Measurements from ENCODE around the gene HNF1B. TPM values are rescaled to one million over a fixed set of nuclear protein-coding genes. Genes with fewer than 3 reads are reported as not detected.

Gene HNF1B
- total RNA-seq, 2 donors from 2014 or later = 22.3 to 37.6 TPM

GRCh38 chr17:37643118-37643766 is 101.6 kb downstream of the HNF1B start, which contains the start of gene DDX52:
Gene DDX52 (minus strand): TSS chr17:37643446. CDS start chr17:37643420, 26 bp downstream.
- ATAC-seq (peak; percentile 97), DNase-seq (peak; percentile 95 to 98 (median 98))
- intact Hi-C loops (cut with DNase I) = no loop called here
- Histone ChIP-seq H3K27ac (peak within 1 kb of the TSS; percentile 63 to 90 (median 77)), H3K9me3 (no peaks in the 10 kb centered on the region), H3K4me1 (peaks cover 27% of the 10 kb centered on the region), H3K36me3 (replicated peaks in 1 of 2; ENCODE audit: insufficient read depth in 1 of 2, low read depth in 2 of 2) (peaks cover 0 to 1% of the 10 kb centered on the region in 2 donors), H3K27me3 (no peaks in the 10 kb centered on the region), H3K4me3 (peak within 1 kb of the TSS; percentile 40 to 60)
- WGBS, 2 donors = 0 to 1% methylated on average over 43 of the region's 43 CpGs
- TF ChIP-seq POLR2A (IDR thresholded peaks at IDR 0.05) (peak; percentile 23 to 78 (median 75)), CTCF (IDR thresholded peaks at IDR 0.05) (peak in 3 of 7 experiments; percentile 18 to 29 (median 28))

- TF ChIP-seq POLR2A (IDR thresholded peaks at IDR 0.05) = no peak
- no peak for TF ChIP-seq CTCF (IDR thresholded peaks at IDR 0.05)
- Histone ChIP-seq H3K4me3 (peak overlapping the region; percentile 40 to 60), H3K4me1 (peaks cover 27% of the 10 kb centered on the region), H3K27ac (peak overlapping the region; percentile 63 to 90 (median 77)), H3K27me3 (no peaks in the 10 kb centered on the region), H3K9me3 (no peaks in the 10 kb centered on the region), H3K36me3 (replicated peaks in 1 of 2; ENCODE audit: insufficient read depth in 1 of 2, low read depth in 2 of 2) (peaks cover 0 to 1% of the 10 kb centered on the region in 2 donors)
- ATAC-seq (no peak), DNase-seq (no peak)
- 0 to 1% methylated on average over 7 of the region's 7 CpGs for WGBS, 2 donors
- intact Hi-C loops (cut with DNase I) = no loop called here
Measured at GRCh38 chr17:37642681-37643080, 102.2 kb downstream of the HNF1B start.

- Histone ChIP-seq H3K36me3 (replicated peaks in 1 of 2; ENCODE audit: insufficient read depth in 1 of 2, low read depth in 2 of 2) (peaks cover 0 to 1% of the 10 kb centered on the region in 2 donors), H3K27ac (no peak overlapping the region), H3K4me3 (no peak overlapping the region), H3K4me1 (peaks cover 27% of the 10 kb centered on the region), H3K27me3 (no peaks in the 10 kb centered on the region), H3K9me3 (no peaks in the 10 kb centered on the region)
- DNase-seq (no peak), ATAC-seq (no peak)
- no peak for TF ChIP-seq CTCF (IDR thresholded peaks at IDR 0.05)
- no peak for TF ChIP-seq POLR2A (IDR thresholded peaks at IDR 0.05)
- intact Hi-C loops (cut with DNase I) = no loop called here
Measured at GRCh38 chr17:37640015-37640414, 104.8 kb downstream of the HNF1B start.

- ATAC-seq (no peak), DNase-seq (no peak)
- TF ChIP-seq POLR2A (IDR thresholded peaks at IDR 0.05) = no peak
- no peak for TF ChIP-seq CTCF (IDR thresholded peaks at IDR 0.05)
- Histone ChIP-seq H3K27me3 (no peaks in the 10 kb centered on the region), H3K4me3 (no peak overlapping the region), H3K36me3 (replicated peaks in 1 of 2; ENCODE audit: insufficient read depth in 1 of 2, low read depth in 2 of 2) (peaks cover 0 to 1% of the 10 kb centered on the region in 2 donors), H3K9me3 (no peaks in the 10 kb centered on the region), H3K27ac (no peak overlapping the region), H3K4me1 (peaks cover 13% of the 10 kb centered on the region)
- intact Hi-C loops (cut with DNase I) = no loop called here
Measured at GRCh38 chr17:37637956-37638355, 106.9 kb downstream of the HNF1B start.

Other genes starting within 250 kb of the HNF1B start
- 10 to 100 TPM; 14.2 to 21.3 TPM for gene SYNRG, start 135.6 kb downstream of the HNF1B start, total RNA-seq
- gene DDX52, start 101.6 kb downstream of the HNF1B start, total RNA-seq = 10 to 100 TPM; 10.9 to 20.5 TPM
- not detected for gene TBC1D3K, start 179.4 kb upstream of the HNF1B start, total RNA-seq
- 10 to 100 TPM in 1 of 2 donors, 1 to 10 TPM in 1; 9.9 to 13.7 TPM for gene TBC1D3L, start 244.0 kb upstream of the HNF1B start, total RNA-seq